Peyer's patch (tissue), 4 donors: Measurements from ENCODE around the gene TPCN2. TPM values are rescaled to one million over a fixed set of nuclear protein-coding genes. Genes with fewer than 3 reads are reported as not detected.

ENCODE experiments used
- DNase-seq, 3 donors: peaks; one replicate each; pipeline ENCODE4 v3.0.0-alpha.2; 2017 to 2019
- H3K27ac ChIP-seq, 4 donors: fragments of 200-600 bp; sonication (generic); one replicate each; pipeline ENCODE4 v1.5.1; 2016 to 2019
- H3K27me3 ChIP-seq, 2 donors: fragments of 200-600 bp; sonication (generic); one replicate each; pipeline ENCODE4 v1.5.1; 2019
- H3K36me3 ChIP-seq, 3 donors: fragments of 200-600 bp; sonication (generic); one replicate each; pipeline ENCODE4 v1.5.1; 2016 to 2019
- H3K4me1 ChIP-seq, 4 donors: fragments of 200-600 bp; sonication (generic); one replicate each; pipeline ENCODE4 v1.5.1; 2016 to 2019
- H3K4me3 ChIP-seq, 4 donors: fragments of 200-600 bp; sonication (generic); 1 replicate in 3 of 4; 2 replicates in 1 of 4; pipeline ENCODE4 v1.5.1; 2016 to 2019; ENCODE audit warnings: mild to moderate bottlenecking in 1 of 4
- H3K9me3 ChIP-seq, 4 donors: fragments of 200-600 bp; sonication (generic); one replicate each; pipeline ENCODE4 v1.5.1; 2016 to 2019; ENCODE audit warnings: mild to moderate bottlenecking in 1 of 4
- POLR2A ChIP-seq, 2 donors: fragments of 450-650 bp; IDR thresholded peaks; one replicate each; pipeline ENCODE4 v1.5.1; 2017; ENCODE audit warnings: antibody characterized with exemption in 2 of 2, mild to moderate bottlenecking in 2 of 2, moderate library complexity in 2 of 2
- small RNA-seq, 2 donors: library from RNA; depleted of rRNA; stranded (forward); fragments of <200 nt; gene quantifications; one replicate each; pipeline ENCODE3, GENCODE V24; 2016
- total RNA-seq, 4 donors: library from RNA; depleted of rRNA; stranded (reverse); fragments of >200 nt; gene quantifications; one replicate each; pipeline ENCODE4 v1.1.0, GENCODE V29; 2016
- TF ChIP-seq, protein P1 (sequence below), 6 experiments: fragments of 450-650 bp in 4 of 6; fragments of 200-600 bp in 2 of 6; sonication (generic) in 1 of 6; IDR thresholded peaks; one replicate each; pipeline ENCODE4 v1.5.1; 2017 to 2019; ENCODE audit warnings: antibody characterized with exemption in 6 of 6, mild to moderate bottlenecking in 3 of 6, moderate library complexity in 1 of 6

The TPCN2 gene
- total RNA-seq, 4 donors from 2014 or later = 22.4 to 42.5 (median 33.0) TPM

DNA sequence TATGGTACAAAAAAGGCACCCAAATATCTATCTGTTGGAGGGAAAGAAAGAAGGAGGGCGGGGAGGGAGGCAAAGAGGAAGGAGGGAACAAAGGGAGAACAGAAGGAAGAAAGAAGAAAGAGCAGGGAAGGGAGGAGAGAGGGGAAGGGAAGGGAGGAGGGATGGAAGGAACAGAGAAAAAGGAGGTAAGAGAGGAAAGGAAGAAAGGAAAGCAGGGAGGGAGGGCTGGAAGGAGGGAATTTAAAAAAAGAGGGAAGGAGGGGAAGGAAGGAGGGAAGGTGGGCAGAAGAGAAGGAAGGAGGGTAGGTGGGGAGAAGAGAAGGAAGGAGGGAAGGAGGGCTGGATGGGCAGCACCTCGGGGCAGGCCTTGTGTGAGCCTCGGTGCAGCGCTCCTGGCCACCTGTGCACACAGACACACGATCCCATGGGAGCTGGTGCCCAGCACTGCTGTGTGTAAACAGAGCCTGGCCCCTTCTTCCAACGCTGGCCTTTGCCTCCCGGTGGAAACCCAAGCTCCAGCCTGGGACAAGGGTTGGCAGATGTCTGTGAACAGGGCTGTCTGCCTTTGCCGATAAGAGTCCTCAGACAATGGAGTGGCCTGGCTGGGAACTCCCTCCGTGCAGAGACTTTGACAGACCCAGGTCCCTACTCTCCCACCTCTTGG, 130.2 kb downstream of the TPCN2 start:
- DNase-seq = no peak
- H3K4me1 ChIP-seq = no peaks in the 10 kb centered on the region
- TF ChIP-seq, protein P1, sequence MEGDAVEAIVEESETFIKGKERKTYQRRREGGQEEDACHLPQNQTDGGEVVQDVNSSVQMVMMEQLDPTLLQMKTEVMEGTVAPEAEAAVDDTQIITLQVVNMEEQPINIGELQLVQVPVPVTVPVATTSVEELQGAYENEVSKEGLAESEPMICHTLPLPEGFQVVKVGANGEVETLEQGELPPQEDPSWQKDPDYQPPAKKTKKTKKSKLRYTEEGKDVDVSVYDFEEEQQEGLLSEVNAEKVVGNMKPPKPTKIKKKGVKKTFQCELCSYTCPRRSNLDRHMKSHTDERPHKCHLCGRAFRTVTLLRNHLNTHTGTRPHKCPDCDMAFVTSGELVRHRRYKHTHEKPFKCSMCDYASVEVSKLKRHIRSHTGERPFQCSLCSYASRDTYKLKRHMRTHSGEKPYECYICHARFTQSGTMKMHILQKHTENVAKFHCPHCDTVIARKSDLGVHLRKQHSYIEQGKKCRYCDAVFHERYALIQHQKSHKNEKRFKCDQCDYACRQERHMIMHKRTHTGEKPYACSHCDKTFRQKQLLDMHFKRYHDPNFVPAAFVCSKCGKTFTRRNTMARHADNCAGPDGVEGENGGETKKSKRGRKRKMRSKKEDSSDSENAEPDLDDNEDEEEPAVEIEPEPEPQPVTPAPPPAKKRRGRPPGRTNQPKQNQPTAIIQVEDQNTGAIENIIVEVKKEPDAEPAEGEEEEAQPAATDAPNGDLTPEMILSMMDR (IDR thresholded peaks at IDR 0.05) = no peak
- TF ChIP-seq POLR2A (IDR thresholded peaks at IDR 0.05) = no peak
- no peak overlapping the region for H3K27ac ChIP-seq
- H3K9me3 ChIP-seq = no peaks in the 10 kb centered on the region
- no peak overlapping the region for H3K4me3 ChIP-seq
- H3K36me3 ChIP-seq = no peaks in the 10 kb centered on the region
- H3K27me3 ChIP-seq = no peaks in the 10 kb centered on the region

DNA sequence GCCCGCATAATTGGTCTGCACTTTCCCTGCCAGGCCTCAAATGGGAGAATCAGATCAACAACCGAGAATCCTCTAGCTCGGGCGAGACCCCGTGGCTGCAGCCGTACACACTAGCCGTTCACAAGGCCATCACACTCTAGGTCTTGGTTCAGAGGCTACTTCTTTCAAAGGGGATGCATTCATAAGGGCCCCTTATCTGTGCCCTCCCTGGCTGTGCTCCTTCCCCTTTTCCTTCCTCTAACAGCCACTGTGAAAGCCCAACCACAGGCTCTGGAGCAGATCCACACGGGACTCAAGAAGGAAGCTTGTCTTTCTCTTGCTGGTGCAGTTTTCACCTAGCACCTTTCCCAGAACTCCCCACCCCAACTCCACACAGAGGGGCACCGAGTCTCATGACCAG, 131.5 kb downstream of the TPCN2 start:
- H3K4me3 ChIP-seq = no peak overlapping the region
- H3K27ac ChIP-seq = no peak overlapping the region
- no peaks in the 10 kb centered on the region for H3K4me1 ChIP-seq
- H3K27me3 ChIP-seq = no peaks in the 10 kb centered on the region
- no peaks in the 10 kb centered on the region for H3K9me3 ChIP-seq
- H3K36me3 ChIP-seq = no peaks in the 10 kb centered on the region
- DNase-seq = no peak
- TF ChIP-seq, protein P1 (IDR thresholded peaks at IDR 0.05) = no peak
- TF ChIP-seq POLR2A (IDR thresholded peaks at IDR 0.05) = no peak

DNA sequence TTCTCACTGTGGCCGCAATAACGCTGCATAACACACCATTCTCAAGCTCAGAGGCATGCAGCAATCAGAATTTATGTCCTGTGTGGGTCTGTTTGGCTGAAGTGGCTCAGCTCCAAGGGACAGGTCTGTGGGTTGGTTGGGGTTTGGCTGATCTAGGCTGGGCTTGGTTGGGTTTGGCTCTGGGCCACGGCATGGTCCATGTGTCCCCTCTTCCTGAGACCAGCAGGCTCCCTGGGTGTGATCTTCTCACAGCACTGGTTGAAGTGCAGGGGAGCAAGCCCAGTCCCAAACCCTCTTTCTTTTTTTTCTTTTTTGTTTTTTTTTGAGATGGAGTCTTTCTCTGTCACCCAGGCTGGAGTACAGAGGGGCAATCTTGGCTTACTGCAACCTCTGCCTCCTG, 132.0 kb downstream of the TPCN2 start:
- TF ChIP-seq, protein P1 (IDR thresholded peaks at IDR 0.05) = no peak
- TF ChIP-seq POLR2A (IDR thresholded peaks at IDR 0.05) = no peak
- no peaks in the 10 kb centered on the region for H3K9me3 ChIP-seq
- no peak overlapping the region for H3K4me3 ChIP-seq

DNA sequence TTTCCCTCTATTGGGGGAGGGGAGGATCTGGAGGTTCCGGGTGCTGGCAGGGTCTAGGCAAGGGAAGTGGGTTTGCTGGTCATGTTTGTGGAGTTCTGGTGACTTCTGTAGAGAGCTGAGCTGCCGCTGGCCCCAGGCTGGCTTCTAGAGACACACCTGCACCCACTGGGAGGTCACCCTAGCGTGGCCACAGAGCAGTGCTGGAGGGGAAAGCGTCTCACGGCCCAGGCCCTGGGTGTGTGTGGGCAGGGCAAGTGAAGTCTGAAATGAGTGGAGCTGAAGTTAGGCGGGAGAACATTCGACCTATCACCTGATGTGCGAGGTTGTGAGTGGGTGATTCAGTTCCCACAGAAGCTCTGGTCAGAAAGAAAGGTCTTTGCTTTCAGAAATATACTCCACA, 134.9 kb downstream of the TPCN2 start:
- Histone ChIP-seq H3K27me3 (no peaks in the 10 kb centered on the region), H3K36me3 (no peaks in the 10 kb centered on the region), H3K9me3 (peaks cover 0 to 7% (median 0%) of the 10 kb centered on the region in 4 donors), H3K4me1 (no peaks in the 10 kb centered on the region), H3K27ac (no peak overlapping the region), H3K4me3 (no peak overlapping the region)
- DNase-seq = no peak
- TF ChIP-seq, protein P1 (IDR thresholded peaks at IDR 0.05) = no peak
- no peak for TF ChIP-seq POLR2A (IDR thresholded peaks at IDR 0.05)

More for the DNA sequence above, 132.0 kb downstream of the TPCN2 start:
- no peak for DNase-seq
- H3K27me3 ChIP-seq = no peaks in the 10 kb centered on the region
- no peaks in the 10 kb centered on the region for H3K36me3 ChIP-seq
- H3K4me1 ChIP-seq = no peaks in the 10 kb centered on the region
- H3K27ac ChIP-seq = no peak overlapping the region

Small RNA genes within 50 kb of the gene (small RNA-seq; reads per million reads assigned to genes)
- 0 to 0.06 reads per million in 2 donors for gene MIR3164

Other genes with a start within 250 kb of the TPCN2 start
- gene CPT1A, start 207.0 kb upstream of the TPCN2 start, total RNA-seq = 100 to 1,000 TPM in 3 of 4 donors, 10 to 100 TPM in 1; 80.6 to 372 (median 118) TPM
- gene MRPL21, start 145.1 kb upstream of the TPCN2 start, total RNA-seq = 10 to 100 TPM; 27.4 to 49.5 (median 38.1) TPM
- gene IGHMBP2, start 145.0 kb upstream of the TPCN2 start, total RNA-seq = 10 to 100 TPM; 30.2 to 59.5 (median 49.2) TPM
- gene MRGPRD, start 67.9 kb upstream of the TPCN2 start, total RNA-seq = not detected
- gene MRGPRF, start 35.7 kb upstream of the TPCN2 start, total RNA-seq = 10 to 100 TPM in 1 of 4 donors, 1 to 10 TPM in 3; 4.2 to 21.9 (median 5.2) TPM
- 1 to 10 TPM in 1 of 4 donors, under 1 TPM in 1, not detected in 2; 0.95 to 2.8 TPM for gene SMIM38, start 107.0 kb downstream of the TPCN2 start, total RNA-seq
- under 1 TPM in 1 of 4 donors, not detected in 3; 0.53 TPM for gene MYEOV, start 245.2 kb downstream of the TPCN2 start, total RNA-seq